Measurements from ENCODE around the gene BST1.

The BST1 gene

GRCh38 chr4:15702941-15703403, at the start of gene BST1:
Gene BST1, plus strand, starts transcription at chr4:15703065. Its CDS starts 80 bp downstream, at chr4:15703145.
- peak; percentile 31 for DNase-seq

GRCh38 chr4:15653420-15653819, 49.4 kb upstream of the BST1 start:
- no peak for DNase-seq

- DNase-seq = no peak
These were observed 48.8 kb upstream of the BST1 start for GRCh38 chr4:15653864-15654592.

GRCh38 chr4:15654593-15655222, 48.2 kb upstream of the BST1 start:
- DNase-seq = peak; percentile 19

GRCh38 chr4:15655223-15656037, 47.4 kb upstream of the BST1 start, which contains the start of gene FBXL5:
Gene FBXL5, minus strand, starts transcription at chr4:15655357. Its CDS starts 70 bp downstream, at chr4:15655287.
- peak; percentile 74 for DNase-seq

GRCh38 chr4:15656038-15656470, 46.8 kb upstream of the BST1 start:
- no peak for DNase-seq

- DNase-seq = no peak
These were observed 45.5 kb upstream of the BST1 start for GRCh38 chr4:15657366-15657765.

GRCh38 chr4:15658136-15658770, 44.6 kb upstream of the BST1 start:
- DNase-seq = no peak

GRCh38 chr4:15658781-15659180, 44.1 kb upstream of the BST1 start:
- no peak for DNase-seq

- no peak for DNase-seq
These were observed 42.9 kb upstream of the BST1 start for GRCh38 chr4:15659768-15660570.

- no peak for DNase-seq
These were observed 37.0 kb upstream of the BST1 start for GRCh38 chr4:15665753-15666365.

- DNase-seq = no peak
These were observed 35.9 kb upstream of the BST1 start for GRCh38 chr4:15667006-15667405.

GRCh38 chr4:15668566-15669435, 34.1 kb upstream of the BST1 start:
- DNase-seq = no peak

- DNase-seq = no peak
These were observed 32.3 kb upstream of the BST1 start for GRCh38 chr4:15670576-15670975.

- DNase-seq = no peak
These were observed 30.8 kb upstream of the BST1 start for GRCh38 chr4:15672101-15672500.

- no peak for DNase-seq
These were observed 29.5 kb upstream of the BST1 start for GRCh38 chr4:15673337-15673736.

- DNase-seq = no peak
These were observed 28.8 kb upstream of the BST1 start for GRCh38 chr4:15674046-15674445.

- no peak for DNase-seq
These were observed 27.9 kb upstream of the BST1 start for GRCh38 chr4:15674926-15675325.

GRCh38 chr4:15675356-15675755, 27.5 kb upstream of the BST1 start:
- no peak for DNase-seq

GRCh38 chr4:15676039-15676438, 26.8 kb upstream of the BST1 start:
- DNase-seq = no peak

- DNase-seq = no peak
These were observed 26.0 kb upstream of the BST1 start for GRCh38 chr4:15676899-15677298.
